ENCODE results near the gene CORT.

DNA sequence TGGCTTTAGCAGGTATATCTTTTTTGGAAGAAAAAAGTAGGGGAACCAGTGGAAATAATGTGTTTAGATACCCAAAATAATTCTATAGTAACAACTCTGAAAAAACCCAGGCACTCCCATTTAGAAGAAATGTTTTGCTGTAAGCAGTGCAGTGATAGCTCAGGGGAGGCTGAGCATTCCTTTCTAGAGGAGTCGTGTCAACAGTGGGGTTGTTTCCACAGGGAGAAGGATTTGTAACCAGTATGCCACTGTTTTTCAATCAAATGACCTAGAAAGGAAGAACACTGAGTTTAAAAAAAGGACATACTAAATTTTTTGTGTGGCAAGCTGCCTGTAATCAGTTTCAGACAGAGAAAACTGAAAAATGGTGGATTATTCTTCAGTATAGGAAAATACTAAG lies 48.5 kb upstream of the CORT start:
- TF ChIP-seq EZH2phosphoT487 (IDR thresholded peaks at IDR 0.05; ENCODE audit: borderline replicate concordance, low read depth, low read length), result no peak
- TF ChIP-seq, protein P1, sequence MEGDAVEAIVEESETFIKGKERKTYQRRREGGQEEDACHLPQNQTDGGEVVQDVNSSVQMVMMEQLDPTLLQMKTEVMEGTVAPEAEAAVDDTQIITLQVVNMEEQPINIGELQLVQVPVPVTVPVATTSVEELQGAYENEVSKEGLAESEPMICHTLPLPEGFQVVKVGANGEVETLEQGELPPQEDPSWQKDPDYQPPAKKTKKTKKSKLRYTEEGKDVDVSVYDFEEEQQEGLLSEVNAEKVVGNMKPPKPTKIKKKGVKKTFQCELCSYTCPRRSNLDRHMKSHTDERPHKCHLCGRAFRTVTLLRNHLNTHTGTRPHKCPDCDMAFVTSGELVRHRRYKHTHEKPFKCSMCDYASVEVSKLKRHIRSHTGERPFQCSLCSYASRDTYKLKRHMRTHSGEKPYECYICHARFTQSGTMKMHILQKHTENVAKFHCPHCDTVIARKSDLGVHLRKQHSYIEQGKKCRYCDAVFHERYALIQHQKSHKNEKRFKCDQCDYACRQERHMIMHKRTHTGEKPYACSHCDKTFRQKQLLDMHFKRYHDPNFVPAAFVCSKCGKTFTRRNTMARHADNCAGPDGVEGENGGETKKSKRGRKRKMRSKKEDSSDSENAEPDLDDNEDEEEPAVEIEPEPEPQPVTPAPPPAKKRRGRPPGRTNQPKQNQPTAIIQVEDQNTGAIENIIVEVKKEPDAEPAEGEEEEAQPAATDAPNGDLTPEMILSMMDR (conservative IDR thresholded peaks at IDR 0.05; ENCODE audit: low read length), result no peak

Measured in OCI-LY7 (cell line).